SHP77 (cell line): ENCODE results near the gene WDR37.
"Not testable (repeated sequence)": the region's sequence is repeated elsewhere in the genome, so short reads cannot be mapped to it uniquely, and the experiment has no call there.

Experiments used
- DNase-seq, 2 experiments: peaks; one replicate each; lab custom pipeline; 2025; lab: John Stamatoyannopoulos, UW

The WDR37 gene

GRCh38 chr10:1043532-1043995 is 12.6 kb upstream of the WDR37 start:
- DNase-seq = no peak

DNA sequence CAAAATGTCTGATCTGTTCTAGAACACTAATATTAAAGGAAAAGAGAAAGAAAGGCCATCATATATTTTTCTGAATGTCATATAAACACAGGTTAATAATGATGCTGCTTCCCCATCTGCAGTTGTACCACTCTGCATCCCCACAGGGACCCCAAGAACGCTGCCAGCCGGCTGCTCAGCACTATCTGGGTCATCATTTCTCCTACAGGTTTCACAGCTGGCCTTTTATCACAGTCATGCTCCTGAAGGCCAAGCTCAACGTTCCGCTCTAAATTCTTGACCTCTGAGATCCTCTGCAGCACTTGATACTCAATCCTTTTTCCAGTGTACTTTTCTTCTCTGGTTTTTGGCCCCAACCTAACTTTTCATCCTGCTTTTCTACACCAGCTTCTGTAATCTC is 12.0 kb upstream of the WDR37 start:
- DNase-seq = no peak

- no peak for DNase-seq
Measured at GRCh38 chr10:1044964-1045363, 11.2 kb upstream of the WDR37 start.

GRCh38 chr10:1045415-1045814 is 10.8 kb upstream of the WDR37 start:
- DNase-seq = no peak

GRCh38 chr10:1047937-1048336 is 8.2 kb upstream of the WDR37 start:
- no peak for DNase-seq

- no peak for DNase-seq
Measured at GRCh38 chr10:1048349-1048731, 7.8 kb upstream of the WDR37 start.

- peak; percentile 96 to 97 for DNase-seq
Measured at GRCh38 chr10:1048732-1049424, 7.3 kb upstream of the WDR37 start, which contains the start of gene IDI1. Gene IDI1 (minus strand): TSS chr10:1049119. CDS start chr10:1049003, 116 bp downstream.

DNA sequence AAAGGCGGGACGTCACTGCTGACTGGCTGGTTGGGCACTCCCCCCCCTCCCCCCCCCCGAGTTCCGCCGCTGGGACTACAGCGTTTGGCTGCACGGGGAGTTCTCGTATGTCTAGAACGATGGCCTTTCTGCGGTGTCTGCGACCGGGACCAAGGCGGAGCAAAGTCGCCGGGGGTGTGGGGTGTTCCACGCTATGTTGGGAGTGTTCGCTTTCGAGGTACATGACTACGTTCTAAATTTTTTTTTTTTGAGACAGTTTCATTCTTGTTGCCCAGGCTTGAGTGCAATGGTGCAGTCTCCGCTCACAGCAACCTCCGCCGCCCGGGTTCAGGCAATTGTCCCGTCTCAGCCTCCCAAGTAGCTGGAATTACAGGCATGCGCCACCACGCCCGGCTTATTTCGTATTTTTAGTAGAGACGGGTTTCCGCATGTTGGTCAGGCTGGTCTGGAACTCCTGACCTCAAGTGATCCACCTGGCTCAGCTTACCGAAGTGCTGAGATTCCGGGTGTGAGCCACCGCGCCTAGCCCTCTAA is 6.7 kb upstream of the WDR37 start:
- DNase-seq = no peak

GRCh38 chr10:1050145-1050544 is 6.0 kb upstream of the WDR37 start:
- DNase-seq = no peak

- peak; percentile 21 to 26 for DNase-seq
Measured at GRCh38 chr10:1050554-1050953, 5.6 kb upstream of the WDR37 start.

- no peak for DNase-seq
Measured at GRCh38 chr10:1054684-1055083, 1.5 kb upstream of the WDR37 start.

DNA sequence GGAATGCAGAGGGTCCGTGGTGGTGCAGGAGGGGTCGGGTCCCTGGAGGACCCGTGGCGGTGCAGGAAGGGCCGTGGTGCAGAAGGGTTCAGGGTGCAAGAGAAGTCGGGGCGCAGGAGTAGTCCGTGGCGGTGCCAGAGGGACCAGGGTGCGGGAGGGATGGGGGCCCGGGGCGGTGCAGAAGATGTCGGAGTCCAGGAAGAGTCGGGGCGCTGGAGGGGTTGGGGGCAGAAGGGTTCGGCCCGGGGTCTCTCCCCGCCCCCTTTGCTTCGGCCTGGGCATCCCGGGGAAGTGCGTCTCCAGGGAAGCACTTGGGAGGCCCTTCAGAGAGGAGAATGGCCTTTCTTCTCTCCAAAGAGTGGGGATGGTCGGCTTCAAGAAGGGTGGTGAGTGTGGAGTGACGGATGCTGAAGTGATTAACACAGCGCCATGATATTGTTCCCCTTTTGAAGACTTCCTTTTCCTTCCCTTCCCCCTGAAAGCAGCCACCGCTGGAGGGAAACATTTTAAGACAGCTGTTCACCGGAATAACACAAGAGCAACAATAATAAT is 997 bp downstream of the WDR37 start:
- DNase-seq = no peak

DNA sequence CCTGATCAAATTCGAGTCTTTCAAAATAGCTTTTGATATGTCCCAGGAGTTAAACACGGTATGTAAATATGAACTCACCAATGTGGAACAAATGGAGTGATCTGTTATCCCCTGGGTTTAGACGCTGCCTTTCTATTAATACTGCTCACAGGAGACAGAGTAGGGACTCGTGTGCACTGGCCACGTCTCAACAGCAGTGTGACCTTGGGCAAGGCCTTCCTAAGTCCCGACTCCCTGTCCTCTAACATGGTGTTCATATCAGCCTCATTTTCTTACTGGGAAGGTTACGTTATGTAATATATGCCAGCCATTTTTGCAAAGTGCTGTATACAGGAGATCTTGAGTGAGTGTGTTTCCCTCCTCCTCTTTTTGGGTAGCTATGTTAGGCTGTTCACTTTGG is 1.8 kb downstream of the WDR37 start:
- no peak for DNase-seq

GRCh38 chr10:1059902-1060301 is 3.7 kb downstream of the WDR37 start:
- no peak for DNase-seq

GRCh38 chr10:1061930-1062774 is 6.0 kb downstream of the WDR37 start:
- DNase-seq = no peak

DNA sequence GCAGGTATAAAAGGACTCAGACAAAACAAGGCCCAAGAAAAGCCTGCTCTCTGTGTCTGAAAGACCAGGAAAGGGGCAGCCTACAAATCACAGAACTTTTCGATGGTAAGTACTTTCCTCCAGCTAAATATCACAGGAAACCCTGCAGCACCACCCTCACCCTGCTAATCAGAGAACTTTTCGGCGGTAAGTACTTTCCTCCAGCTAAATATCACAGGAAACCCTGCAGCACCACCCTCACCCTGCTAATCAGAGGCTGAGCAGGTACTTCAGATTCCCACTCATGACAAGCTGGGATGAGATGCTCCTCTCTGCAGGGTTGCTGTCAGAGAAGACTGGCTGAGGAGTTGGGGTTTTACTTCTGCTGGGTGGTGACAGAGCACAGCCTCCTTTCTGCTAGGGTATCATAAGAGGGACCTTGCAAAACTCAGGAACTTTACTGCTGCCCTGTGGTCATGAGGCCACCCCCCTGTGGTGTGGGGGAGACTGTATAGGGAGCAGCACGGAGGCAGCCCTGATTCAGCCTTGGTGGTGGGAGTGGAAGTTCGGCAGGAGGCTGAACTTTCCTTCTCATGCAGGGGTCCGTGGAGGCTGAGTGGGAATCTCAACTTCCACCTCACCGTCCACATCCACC is 7.2 kb downstream of the WDR37 start:
- DNase-seq = no peak

DNA sequence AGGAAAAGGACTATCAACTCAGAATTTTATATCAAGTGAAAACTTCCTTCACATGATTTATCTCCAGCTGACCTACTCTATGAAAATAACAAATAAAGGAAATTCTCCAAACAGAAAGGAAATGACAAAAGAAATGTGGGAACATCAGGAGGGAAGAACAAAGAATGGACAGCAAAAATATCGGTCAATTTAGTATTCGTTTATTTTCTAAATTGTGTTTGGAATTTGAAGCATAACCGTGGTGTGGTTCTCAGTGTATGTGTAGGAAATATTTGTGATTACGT is 8.7 kb downstream of the WDR37 start:
- no peak for DNase-seq

GRCh38 chr10:1066734-1067133 is 10.5 kb downstream of the WDR37 start:
- not testable (repeated sequence) for DNase-seq

DNA sequence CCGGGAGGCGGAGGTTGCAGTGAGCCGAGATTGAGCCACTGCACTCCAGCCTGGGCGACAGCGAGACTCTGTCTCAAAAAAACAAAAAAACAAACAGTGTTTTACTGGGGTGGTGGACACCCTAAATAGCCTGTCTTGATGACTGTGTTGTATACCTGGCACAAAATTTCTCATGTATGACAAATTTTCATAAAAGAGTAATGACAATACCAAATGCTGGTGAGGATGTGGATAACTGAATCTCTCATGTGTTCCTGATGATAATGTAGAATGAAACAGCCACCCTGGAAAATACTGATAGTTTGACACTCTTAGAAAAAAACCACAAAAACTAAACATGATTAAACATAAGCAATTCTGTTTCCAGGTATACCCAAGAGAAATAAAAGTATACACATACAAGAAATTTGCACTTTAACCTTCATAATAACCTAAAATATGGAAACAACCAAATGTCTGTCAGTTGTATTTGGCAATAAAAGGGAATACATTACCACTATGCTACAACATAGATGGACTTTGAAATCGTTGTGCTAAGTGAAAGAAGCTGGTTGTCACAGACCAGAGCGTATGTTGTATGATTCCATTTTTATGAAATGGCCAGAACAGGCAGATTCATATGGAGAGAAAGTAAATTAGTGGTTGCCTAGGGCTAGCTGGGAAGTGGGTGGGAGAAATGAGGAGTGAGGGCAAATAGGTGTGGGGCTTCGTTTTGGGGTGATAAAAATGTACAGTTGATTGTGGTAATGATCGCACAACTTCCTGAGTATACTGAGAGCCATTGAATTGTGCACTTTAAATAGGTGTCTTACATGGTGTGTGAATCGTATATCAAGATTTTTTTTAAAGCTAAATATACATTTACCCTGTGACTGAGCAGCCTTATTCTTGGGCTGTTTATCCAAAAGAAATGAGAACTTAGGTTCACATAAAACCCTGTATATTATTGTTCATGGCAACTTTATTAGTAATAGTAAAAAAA is 12.5 kb downstream of the WDR37 start:
- no peak for DNase-seq

DNA sequence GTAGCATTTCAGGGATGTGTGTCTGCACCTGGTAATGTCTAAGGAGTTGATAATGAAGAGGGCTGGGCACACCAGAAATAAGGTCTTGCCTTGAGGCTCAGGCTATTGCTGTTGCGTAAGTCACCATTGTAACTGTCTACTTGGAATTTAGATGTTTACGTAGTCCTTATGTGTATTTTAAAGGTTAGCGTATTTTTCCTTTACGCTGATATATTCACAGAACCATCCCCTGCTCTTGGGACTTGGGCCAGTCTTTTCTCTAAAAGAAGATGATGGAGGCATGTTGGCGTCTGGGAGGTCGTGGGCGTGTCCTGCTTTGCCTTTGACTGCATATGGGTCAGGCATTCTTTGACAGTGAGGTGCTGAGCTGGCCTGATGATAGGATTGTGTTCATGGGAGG is 14.7 kb downstream of the WDR37 start:
- DNase-seq = no peak

DNA sequence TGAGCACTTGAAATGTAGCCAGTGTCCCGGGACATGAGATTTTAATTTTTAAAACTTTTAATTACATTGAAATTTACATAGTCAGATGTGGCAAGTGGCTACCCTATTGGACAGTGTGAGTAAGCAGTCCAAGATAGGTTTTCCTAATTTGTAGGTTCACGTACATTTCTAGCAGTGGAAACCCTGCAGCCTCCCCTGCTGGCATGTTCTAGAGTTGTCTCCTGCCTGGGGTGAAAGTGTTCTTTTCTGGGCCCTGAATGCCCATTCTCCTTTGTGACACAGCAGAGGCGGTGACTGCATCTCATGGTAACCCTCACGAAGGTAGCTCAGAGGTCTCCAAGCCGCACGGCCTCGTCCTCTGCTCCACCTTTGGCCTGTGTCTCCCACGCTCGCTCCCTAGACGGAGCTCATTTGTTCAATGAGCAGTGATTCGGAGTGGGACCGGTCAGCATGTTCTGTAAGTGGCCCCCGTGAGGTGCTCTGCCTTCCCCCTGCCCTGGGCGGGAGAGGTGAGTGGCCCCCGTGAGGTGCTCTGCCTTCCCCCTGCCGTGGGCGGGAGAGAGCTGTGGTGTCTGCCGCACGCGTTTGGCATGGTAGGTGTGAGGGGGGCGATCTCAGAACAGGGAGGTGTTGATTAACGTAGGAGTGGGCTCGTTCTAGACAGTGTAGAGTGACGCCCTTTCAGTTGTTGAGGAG is 18.0 kb downstream of the WDR37 start:
- DNase-seq = no peak
